CD4-positive, CD25-positive, alpha-beta regulatory T cell (primary cell): Measurements from ENCODE around the gene ZRANB3. TPM values are rescaled to one million over a fixed set of nuclear protein-coding genes. Genes with fewer than 3 reads are reported as not detected.

Experiments used
- ATAC-seq, 2 donors: fragments of 150-1000 bp; cut with Tn5 transposase; one replicate each; pipeline ENCODE4 v1.10.0; 2021; ENCODE audit warnings: low read depth in 2 of 2, moderate number of reproducible peaks in 2 of 2, moderate library complexity in 1 of 2
- DNase-seq, 3 donors: peaks; one replicate each; pipeline versions ENCODE4 v3.0.0 to v3.0.0-alpha.2; 2012 to 2022; ENCODE audit warnings: mixed read lengths in 1 of 3
- H3K27ac ChIP-seq: one replicate; pipeline ENCODE4 v1.7.0; 2013; ENCODE audit warnings: mild to moderate bottlenecking, low read length; ENCODE audit not compliant: insufficient read depth, poor library complexity, severe bottlenecking
- H3K27me3 ChIP-seq: one replicate; pipeline ENCODE4 v1.7.0; 2013; ENCODE audit warnings: low read length; ENCODE audit not compliant: control insufficient read depth, insufficient read depth
- H3K36me3 ChIP-seq: one replicate; pipeline ENCODE4 v1.7.0; 2013; ENCODE audit warnings: mild to moderate bottlenecking, low read length, moderate library complexity; ENCODE audit not compliant: control insufficient read depth, insufficient read depth
- H3K4me1 ChIP-seq: 2 replicates; pipeline ENCODE4 v1.7.0; 2013; ENCODE audit warnings: mild to moderate bottlenecking, low read length; ENCODE audit not compliant: insufficient read depth, control insufficient read depth, poor library complexity, severe bottlenecking
- H3K4me3 ChIP-seq: one replicate; pipeline ENCODE4 v1.7.0; 2013; ENCODE audit warnings: low read depth, mild to moderate bottlenecking, low read length, moderate library complexity
- H3K9me3 ChIP-seq, 2 experiments: 1 replicate in 1 of 2; 2 replicates in 1 of 2; pipeline ENCODE4 v1.7.0; 2013; ENCODE audit warnings: low read length in 2 of 2, mild to moderate bottlenecking in 1 of 2, moderate library complexity in 1 of 2; ENCODE audit not compliant: control insufficient read depth in 2 of 2
- H3K27ac Mint-ChIP-seq, 3 donors: one replicate each; pipeline ENCODE4 v1.8.0; 2020 to 2022; ENCODE audit warnings: mild to moderate bottlenecking in 3 of 3, mixed read lengths in 3 of 3, moderate library complexity in 2 of 3
- H3K27me3 Mint-ChIP-seq: one replicate; pipeline ENCODE4 v1.8.0; 2022; ENCODE audit warnings: mild to moderate bottlenecking, mixed read lengths
- H3K36me3 Mint-ChIP-seq: one replicate; pipeline ENCODE4 v1.8.0; 2020; ENCODE audit warnings: mixed read lengths
- H3K4me1 Mint-ChIP-seq, 4 donors: one replicate each; pipeline ENCODE4 v1.8.0; 2020 to 2022; ENCODE audit warnings: mixed read lengths in 4 of 4, mild to moderate bottlenecking in 1 of 4
- H3K4me3 Mint-ChIP-seq, 4 donors: one replicate each; pipeline ENCODE4 v1.8.0; 2020 to 2022; ENCODE audit warnings: mild to moderate bottlenecking in 4 of 4, mixed read lengths in 4 of 4, moderate library complexity in 3 of 4
- H3K9me3 Mint-ChIP-seq, 7 donors: one replicate each; pipeline ENCODE4 v1.8.0; 2020 to 2022; ENCODE audit warnings: mixed read lengths in 7 of 7, mild to moderate bottlenecking in 3 of 7, moderate library complexity in 2 of 7
- polyA plus RNA-seq, 4 donors: library from polyadenylated mRNA; unstranded; fragments of 300-500 nt; fragmentation: Illumina TruSeq; gene quantifications; one replicate each; pipeline ENCODE4 v1.2.3, GENCODE V29; 2021
- total RNA-seq: library from RNA; stranded (reverse); gene quantifications from one replicate; pipeline ENCODE4 v1.2.3, GENCODE V29; 2022

The ZRANB3 gene
- total and polyA plus RNA-seq, 5 donors from 2014 or later, result 2.2 to 4.6 (median 3.1) TPM

- Histone ChIP-seq H3K36me3 (no peaks in the 10 kb centered on the region), H3K27me3 (no peaks in the 10 kb centered on the region), H3K27ac (no peak overlapping the region), H3K9me3 (no peaks in the 10 kb centered on the region), H3K4me1 (peaks cover 8% of the 10 kb centered on the region), H3K4me3 (no peak overlapping the region)
- no peaks in the 10 kb centered on the region for H3K27me3 Mint-ChIP-seq
- ATAC-seq (no peak), DNase-seq (no peak)
- peaks cover 0 to 19% (median 10%) of the 10 kb centered on the region in 7 donors for H3K9me3 Mint-ChIP-seq
- no peak overlapping the region for H3K27ac Mint-ChIP-seq
- H3K4me1 Mint-ChIP-seq, result peaks cover 0 to 21% (median 6%) of the 10 kb centered on the region in 4 donors
- H3K4me3 Mint-ChIP-seq, result no peak overlapping the region
- H3K36me3 Mint-ChIP-seq, result peaks cover 25% of the 10 kb centered on the region
These were observed 282.4 kb downstream of the ZRANB3 start for GRCh38 chr2:135248611-135249010.

- H3K4me1 ChIP-seq, result peaks cover 8% of the 10 kb centered on the region
- Mint-ChIP-seq H3K36me3 (peaks cover 26% of the 10 kb centered on the region), H3K4me3 (peak overlapping the region in 1 of 4 donors; percentile 57), H3K27me3 (no peaks in the 10 kb centered on the region), H3K4me1 (peaks cover 0 to 21% (median 10%) of the 10 kb centered on the region in 4 donors), H3K27ac (peak overlapping the region in 1 of 3 donors; percentile 66), H3K9me3 (peaks cover 0 to 16% (median 9%) of the 10 kb centered on the region in 7 donors)
- ATAC-seq (no peak), DNase-seq (no peak)
- no peaks in the 10 kb centered on the region for H3K9me3 ChIP-seq
- no peaks in the 10 kb centered on the region for H3K36me3 ChIP-seq
- H3K27me3 ChIP-seq, result no peaks in the 10 kb centered on the region
- no peak overlapping the region for H3K27ac ChIP-seq
- H3K4me3 ChIP-seq, result no peak overlapping the region
These were observed 284.2 kb downstream of the ZRANB3 start for GRCh38 chr2:135246711-135247270.

DNA sequence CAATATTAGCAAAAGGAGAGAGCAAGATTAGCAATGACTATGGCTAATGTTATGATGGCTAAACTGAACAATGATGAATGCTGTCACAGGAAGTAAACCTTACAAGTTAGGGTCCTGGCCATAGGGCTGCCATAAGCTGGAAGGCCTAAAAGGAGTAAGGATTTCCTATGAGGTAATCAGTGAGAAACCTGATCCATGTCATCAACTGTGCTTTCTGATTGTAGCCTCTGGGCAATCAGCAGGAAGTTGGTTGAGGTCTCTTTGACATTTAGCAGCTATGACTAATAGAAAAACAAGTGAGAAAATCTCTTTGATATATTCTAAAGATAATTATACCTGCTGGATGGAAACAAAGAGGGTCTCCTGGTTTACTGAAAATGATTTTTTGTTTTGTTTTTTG lies 285.9 kb downstream of the ZRANB3 start:
- H3K36me3 Mint-ChIP-seq, result peaks cover 14% of the 10 kb centered on the region
- Histone ChIP-seq H3K9me3 (no peaks in the 10 kb centered on the region), H3K27me3 (no peaks in the 10 kb centered on the region), H3K27ac (no peak overlapping the region), H3K4me1 (peaks cover 8% of the 10 kb centered on the region), H3K36me3 (no peaks in the 10 kb centered on the region), H3K4me3 (no peak overlapping the region)
- DNase-seq, result peak in 2 of 3 donors; percentile 15 to 70
- peaks cover 0 to 21% (median 10%) of the 10 kb centered on the region in 4 donors for H3K4me1 Mint-ChIP-seq
- peak overlapping the region in 1 of 3 donors; percentile 70 for H3K27ac Mint-ChIP-seq
- peaks cover 0 to 8% (median 4%) of the 10 kb centered on the region in 7 donors for H3K9me3 Mint-ChIP-seq
- H3K27me3 Mint-ChIP-seq, result no peaks in the 10 kb centered on the region
- H3K4me3 Mint-ChIP-seq, result peak overlapping the region in 2 of 4 donors; percentile 47 to 56
- peak; percentile 74 to 85 for ATAC-seq

DNA sequence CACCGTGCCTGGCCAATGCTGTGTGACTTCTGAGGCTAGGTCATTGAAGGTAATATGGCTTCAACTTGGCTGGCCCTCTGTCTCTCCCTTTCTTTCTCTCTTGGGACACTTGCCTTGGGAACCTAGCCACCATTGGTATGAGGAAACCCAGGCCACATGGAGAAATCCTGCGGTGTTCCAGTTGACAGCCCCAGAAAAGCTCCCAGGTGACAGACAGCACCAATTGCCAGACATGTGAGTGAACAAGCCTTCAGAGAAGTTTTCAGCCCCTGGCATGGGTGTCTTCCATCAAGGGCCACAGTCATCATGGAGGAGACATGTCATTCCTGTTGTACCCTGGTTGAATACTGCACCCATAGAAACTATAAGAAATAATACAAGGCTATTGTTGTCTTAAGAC lies 292.4 kb downstream of the ZRANB3 start:
- Mint-ChIP-seq H3K4me3 (peak overlapping the region in 1 of 4 donors; percentile 34), H3K9me3 (peaks cover 0 to 9% (median 5%) of the 10 kb centered on the region in 7 donors), H3K36me3 (peaks cover 16% of the 10 kb centered on the region), H3K4me1 (peaks cover 0 to 5% (median 2%) of the 10 kb centered on the region in 4 donors), H3K27ac (no peak overlapping the region), H3K27me3 (no peaks in the 10 kb centered on the region)
- ATAC-seq (no peak), DNase-seq (no peak)
- no peaks in the 10 kb centered on the region for H3K36me3 ChIP-seq
- H3K4me1 ChIP-seq, result no peaks in the 10 kb centered on the region
- H3K27ac ChIP-seq, result no peak overlapping the region
- no peaks in the 10 kb centered on the region for H3K27me3 ChIP-seq
- no peaks in the 10 kb centered on the region for H3K9me3 ChIP-seq
- H3K4me3 ChIP-seq, result no peak overlapping the region

DNA sequence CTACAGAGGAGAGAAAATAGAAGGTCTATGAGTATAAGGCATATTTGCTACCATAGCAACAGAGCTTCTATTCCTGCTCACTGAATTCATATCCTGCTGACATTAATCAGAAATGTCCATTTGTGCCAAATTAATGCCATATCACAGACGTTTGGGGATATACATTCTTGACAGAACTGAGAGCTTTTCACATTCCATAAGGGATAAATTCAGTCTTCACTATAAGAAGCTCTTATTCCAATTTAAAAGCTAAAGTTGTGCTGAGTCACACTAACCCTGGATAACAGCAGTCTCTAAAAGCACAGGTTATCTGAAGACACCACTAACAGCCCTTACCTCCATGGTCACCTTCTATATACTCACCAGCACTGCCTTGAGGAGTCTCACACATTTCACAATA lies 300.9 kb downstream of the ZRANB3 start:
- no peaks in the 10 kb centered on the region for H3K36me3 ChIP-seq
- Mint-ChIP-seq H3K27ac (no peak overlapping the region), H3K4me1 (no peaks in the 10 kb centered on the region), H3K27me3 (no peaks in the 10 kb centered on the region), H3K4me3 (no peak overlapping the region), H3K9me3 (peaks cover 0 to 19% (median 7%) of the 10 kb centered on the region in 7 donors), H3K36me3 (peaks cover 24% of the 10 kb centered on the region)
- no peaks in the 10 kb centered on the region for H3K4me1 ChIP-seq
- no peaks in the 10 kb centered on the region for H3K9me3 ChIP-seq
- no peaks in the 10 kb centered on the region for H3K27me3 ChIP-seq
- DNase-seq, result no peak
- no peak overlapping the region for H3K4me3 ChIP-seq
- ATAC-seq, result no peak
- no peak overlapping the region for H3K27ac ChIP-seq

DNA sequence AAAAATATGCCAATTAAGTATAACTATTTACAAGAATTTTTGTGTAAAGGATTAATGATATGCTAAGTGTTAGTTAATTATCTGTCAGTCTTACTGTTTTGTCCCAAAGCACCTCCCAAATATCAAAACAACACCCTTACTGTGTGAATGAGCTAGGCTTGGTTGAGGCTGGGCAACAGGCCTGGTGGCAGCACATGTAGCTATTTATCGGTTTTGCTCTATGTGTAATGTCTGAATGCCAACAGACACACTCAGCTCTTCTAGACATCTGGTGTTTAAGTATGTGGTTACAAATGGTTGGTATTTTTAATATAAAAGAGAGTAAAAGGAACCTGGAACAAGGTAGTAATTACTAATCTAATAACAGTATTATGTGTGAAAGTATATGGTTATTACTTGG lies 303.6 kb downstream of the ZRANB3 start:
- Histone ChIP-seq H3K4me3 (no peak overlapping the region), H3K36me3 (no peaks in the 10 kb centered on the region), H3K27ac (no peak overlapping the region), H3K4me1 (no peaks in the 10 kb centered on the region), H3K9me3 (no peaks in the 10 kb centered on the region), H3K27me3 (no peaks in the 10 kb centered on the region)
- no peak for DNase-seq
- H3K9me3 Mint-ChIP-seq, result peaks cover 0 to 5% (median 2%) of the 10 kb centered on the region in 7 donors
- H3K27ac Mint-ChIP-seq, result no peak overlapping the region
- H3K4me1 Mint-ChIP-seq, result no peaks in the 10 kb centered on the region
- peaks cover 17% of the 10 kb centered on the region for H3K36me3 Mint-ChIP-seq
- H3K4me3 Mint-ChIP-seq, result no peak overlapping the region
- H3K27me3 Mint-ChIP-seq, result no peaks in the 10 kb centered on the region
- no peak for ATAC-seq

- peaks cover 0 to 5% (median 2%) of the 10 kb centered on the region in 7 donors for H3K9me3 Mint-ChIP-seq
- Histone ChIP-seq H3K27ac (no peak overlapping the region), H3K9me3 (no peaks in the 10 kb centered on the region), H3K27me3 (no peaks in the 10 kb centered on the region), H3K4me3 (no peak overlapping the region), H3K36me3 (no peaks in the 10 kb centered on the region), H3K4me1 (no peaks in the 10 kb centered on the region)
- H3K36me3 Mint-ChIP-seq, result peaks cover 17% of the 10 kb centered on the region
- H3K4me1 Mint-ChIP-seq, result no peaks in the 10 kb centered on the region
- no peak overlapping the region for H3K4me3 Mint-ChIP-seq
- H3K27ac Mint-ChIP-seq, result no peak overlapping the region
- ATAC-seq (no peak), DNase-seq (no peak)
- H3K27me3 Mint-ChIP-seq, result no peaks in the 10 kb centered on the region
These were observed 304.1 kb downstream of the ZRANB3 start for GRCh38 chr2:135226961-135227360.

GRCh38 chr2:135225781-135226180 lies 305.2 kb downstream of the ZRANB3 start:
- no peak for ATAC-seq
- DNase-seq, result no peak
- H3K27ac ChIP-seq, result no peak overlapping the region
- Mint-ChIP-seq H3K9me3 (peaks cover 0 to 5% (median 2%) of the 10 kb centered on the region in 7 donors), H3K36me3 (peaks cover 18% of the 10 kb centered on the region), H3K27me3 (no peaks in the 10 kb centered on the region), H3K27ac (no peak overlapping the region), H3K4me3 (no peak overlapping the region), H3K4me1 (no peaks in the 10 kb centered on the region)
- no peaks in the 10 kb centered on the region for H3K36me3 ChIP-seq
- H3K4me1 ChIP-seq, result no peaks in the 10 kb centered on the region
- no peaks in the 10 kb centered on the region for H3K27me3 ChIP-seq
- no peaks in the 10 kb centered on the region for H3K9me3 ChIP-seq
- H3K4me3 ChIP-seq, result no peak overlapping the region
